Measurements from ENCODE around the gene LHPP. TPM values are rescaled to one million over a fixed set of nuclear protein-coding genes. Genes with fewer than 3 reads are reported as not detected.

LHPP gene
- polyA plus RNA-seq, 1 experiment = 7.1 TPM

- CTCF ChIA-PET = interaction anchor here (1.3 to 1.5 kb wide), 2 partner anchors 13 to 14 kb away, joined by 3 to 4 read pairs; no protein-coding TSS in a partner anchor
- TF ChIP-seq CTCF (IDR thresholded peaks at IDR 0.05; ENCODE audit: low read depth, low read length) = no peak
- H3K27me3 ChIP-seq (ENCODE audit: control insufficient read depth, insufficient read depth, low read length) = peaks cover 3% of the 10 kb centered on the region
- H3K4me3 ChIP-seq (ENCODE audit: low read depth, low read length) = no peak overlapping the region
- DNase-seq (ENCODE audit: low read depth, low spot score) = no peak
- POLR2A ChIA-PET = no interaction called here
- no peaks in the 10 kb centered on the region for H3K9me3 ChIP-seq (ENCODE audit: control insufficient read depth, insufficient read depth, low read length)
- no peak overlapping the region for H3K27ac ChIP-seq (ENCODE audit: low read depth, low read length)
Measured at GRCh38 chr10:124554085-124554858, 92.6 kb downstream of the LHPP start.

- peaks cover 14% of the 10 kb centered on the region for H3K27me3 ChIP-seq (ENCODE audit: control insufficient read depth, insufficient read depth, low read length)
- no peaks in the 10 kb centered on the region; the same call in 1 of the 2 replicates for H3K9me3 ChIP-seq (ENCODE audit: control insufficient read depth, insufficient read depth, low read length)
- ChIA-PET CTCF (no interaction called here), POLR2A (no interaction called here)
- no peak overlapping the region for H3K4me3 ChIP-seq (ENCODE audit: low read depth, low read length)
- DNase-seq (ENCODE audit: low read depth, low spot score) = no peak
- TF ChIP-seq CTCF (IDR thresholded peaks at IDR 0.05; ENCODE audit: low read depth, low read length) = no peak
- H3K27ac ChIP-seq (ENCODE audit: low read depth, low read length) = no peak overlapping the region
Measured at GRCh38 chr10:124557167-124557566, 95.5 kb downstream of the LHPP start.

- no peak for DNase-seq (ENCODE audit: low read depth, low spot score)
- H3K9me3 ChIP-seq (ENCODE audit: control insufficient read depth, insufficient read depth, low read length) = no peaks in the 10 kb centered on the region; the same call in 1 of the 2 replicates
- CTCF ChIA-PET = no interaction called here
- peaks cover 14% of the 10 kb centered on the region for H3K27me3 ChIP-seq (ENCODE audit: control insufficient read depth, insufficient read depth, low read length)
- no peak for TF ChIP-seq CTCF (IDR thresholded peaks at IDR 0.05; ENCODE audit: low read depth, low read length)
- no peak overlapping the region for H3K27ac ChIP-seq (ENCODE audit: low read depth, low read length)
- H3K4me3 ChIP-seq (ENCODE audit: low read depth, low read length) = no peak overlapping the region
- POLR2A ChIA-PET = no interaction called here
Measured at GRCh38 chr10:124557648-124558338, 96.2 kb downstream of the LHPP start.

GRCh38 chr10:124558339-124559321 lies 97.0 kb downstream of the LHPP start:
- Histone ChIP-seq H3K4me3 (ENCODE audit: low read depth, low read length) (no peak overlapping the region), H3K9me3 (ENCODE audit: control insufficient read depth, insufficient read depth, low read length) (no peaks in the 10 kb centered on the region; the same call in 1 of the 2 replicates), H3K27me3 (ENCODE audit: control insufficient read depth, insufficient read depth, low read length) (peaks cover 14% of the 10 kb centered on the region), H3K27ac (ENCODE audit: low read depth, low read length) (no peak overlapping the region)
- POLR2A ChIA-PET = no interaction called here
- CTCF ChIA-PET = no interaction called here
- TF ChIP-seq CTCF (IDR thresholded peaks at IDR 0.05; ENCODE audit: low read depth, low read length) = no peak
- DNase-seq (ENCODE audit: low read depth, low spot score) = no peak
